Measurements from ENCODE around the gene ARL2BP.

- peak; percentile 35; the same call in 1 of the 2 replicates for TF ChIP-seq PKNOX1 (IDR thresholded peaks at IDR 0.05)
- TF ChIP-seq IRF3 (IDR thresholded peaks at IDR 0.05), result no peak
- TF ChIP-seq CBX3 (IDR thresholded peaks at IDR 0.05; ENCODE audit: borderline replicate concordance, low read depth), result no peak
- no peak for TF ChIP-seq EGR1 (IDR thresholded peaks at IDR 0.05; ENCODE audit: borderline replicate concordance in 1 of 2, low read depth in 2 of 2, low read length in 2 of 2)
- no peak for TF ChIP-seq MTA3 (IDR thresholded peaks at IDR 0.05; ENCODE audit: borderline replicate concordance, low read length)
- TF ChIP-seq CBX5 (IDR thresholded peaks at IDR 0.05; ENCODE audit: low read depth), result no peak
These were observed 6.0 kb upstream of the ARL2BP start for GRCh38 chr16:57239107-57239506.
